Measurements from ENCODE around the gene SGF29.

- TF ChIP-seq CTCF (IDR thresholded peaks at IDR 0.05; ENCODE audit: insufficient read depth, low read length): no peak
- no peak for TF ChIP-seq GABPA (IDR thresholded peaks at IDR 0.05; ENCODE audit: low read depth)
Observed at GRCh38 chr16:28504707-28505404, 48.9 kb upstream of the SGF29 start.

All from HL-60 (cell line).